ENCODE data around the gene YES1. TPM values are rescaled to one million over a fixed set of nuclear protein-coding genes. Genes with fewer than 3 reads are reported as not detected.
"Not testable (repeated sequence)": the region's sequence is repeated elsewhere in the genome, so short reads cannot be mapped to it uniquely, and the experiment has no call there.

YES1 gene
- total RNA-seq, 1 donor from 2014 or later = 31.3 TPM

GRCh38 chr18:755506-755905 is 56.5 kb downstream of the YES1 start:
- intact Hi-C loops (cut with DNase I) = no loop called here
- DNase-seq (ENCODE audit: low spot score) (no peak), ATAC-seq (no peak)

DNA sequence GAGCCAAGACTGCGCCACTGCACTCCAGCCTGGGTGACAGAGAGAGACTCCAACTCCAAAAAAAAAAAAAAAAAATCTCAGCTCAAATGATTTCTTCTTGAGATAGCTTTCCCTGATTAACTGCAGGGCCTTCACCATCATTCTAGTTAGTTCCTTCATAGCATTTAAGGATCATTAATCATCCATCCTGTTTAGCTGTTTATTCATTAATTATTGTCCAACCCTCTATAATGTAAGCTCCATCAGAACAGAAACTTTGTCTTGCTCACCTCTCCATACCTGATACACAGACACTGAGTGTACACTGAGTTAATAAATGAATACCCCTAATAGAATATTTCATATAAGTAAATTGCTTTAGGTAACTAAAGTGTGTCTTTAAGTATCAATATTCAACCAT is 57.4 kb downstream of the YES1 start:
- no peak for DNase-seq (ENCODE audit: low spot score)
- intact Hi-C loops (cut with DNase I) = no loop called here
- no peak for ATAC-seq

- intact Hi-C loops (cut with DNase I) = no loop called here
- ATAC-seq (no peak), DNase-seq (ENCODE audit: low spot score) (no peak)
These were observed 61.6 kb downstream of the YES1 start for GRCh38 chr18:750456-750855.

DNA sequence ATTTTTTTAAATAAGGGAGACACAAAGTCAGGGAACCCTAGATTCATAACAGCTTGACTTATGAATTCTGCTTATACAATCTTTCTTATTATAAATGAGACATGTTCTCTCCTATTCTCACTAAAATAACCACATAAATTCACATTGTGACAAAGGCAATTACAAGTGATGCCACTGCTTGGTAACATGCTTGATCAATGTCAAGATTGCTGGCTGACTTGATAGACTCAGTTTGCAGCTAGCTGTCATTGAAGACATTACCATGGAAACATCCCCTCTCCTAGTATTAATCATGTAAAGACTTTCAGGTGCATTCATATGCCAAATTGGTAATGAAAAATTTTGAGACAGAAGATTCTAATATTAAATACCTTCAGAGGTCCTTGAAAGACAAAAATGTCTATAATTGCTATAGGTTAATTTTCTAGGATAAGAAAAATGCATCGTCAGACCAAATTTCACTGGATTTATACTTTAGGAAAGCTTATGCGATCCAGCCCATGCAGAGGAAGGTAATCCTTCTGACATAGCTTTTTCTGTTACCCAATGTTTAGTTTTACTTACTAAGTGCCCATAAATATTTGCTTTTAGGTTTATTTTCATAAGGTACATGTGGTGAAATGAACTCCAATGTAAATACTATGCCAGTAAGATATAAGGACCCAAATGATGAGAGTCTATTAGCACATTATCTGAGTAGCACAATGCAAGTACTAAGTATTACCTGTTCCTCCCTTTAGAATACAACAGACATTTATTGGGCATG is 67.0 kb downstream of the YES1 start:
- ATAC-seq (no peak), DNase-seq (ENCODE audit: low spot score) (no peak)
- intact Hi-C loops (cut with DNase I) = loop anchor here (10.0 kb wide), 1 partner anchor 90 kb away; no protein-coding TSS in a partner anchor

DNA sequence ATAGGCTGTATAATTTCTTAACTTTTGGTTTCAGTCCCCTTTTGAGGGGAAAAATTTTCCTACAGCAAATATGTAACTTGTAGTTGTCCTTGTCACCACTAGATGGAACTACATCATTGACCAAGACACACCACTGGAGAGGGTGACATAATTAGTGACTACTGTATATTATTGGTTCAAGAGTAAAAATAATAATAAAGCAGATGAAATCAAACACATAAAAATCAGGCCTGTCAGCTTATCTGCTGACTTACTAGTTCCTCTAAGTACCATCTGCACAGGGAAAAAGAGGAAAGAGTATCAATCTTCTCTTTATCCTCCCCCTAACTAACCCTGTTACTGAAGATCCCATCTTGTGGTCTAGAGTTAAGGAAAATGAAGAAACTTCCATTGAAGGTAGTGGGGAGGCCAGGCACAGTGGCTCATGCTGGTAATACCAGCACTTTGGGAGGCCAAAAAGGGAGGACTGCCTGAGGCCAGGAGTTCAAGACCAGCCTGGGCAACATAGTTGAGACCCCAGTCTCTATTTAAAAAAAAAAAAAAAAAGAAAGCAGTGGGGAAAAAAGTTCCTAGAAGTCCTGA is 70.0 kb downstream of the YES1 start:
- DNase-seq (ENCODE audit: low spot score) = no peak
- ATAC-seq = peak; percentile 74
- intact Hi-C loops (cut with DNase I) = loop anchor here (10.0 kb wide), 1 partner anchor 93 kb away; no protein-coding TSS in a partner anchor

- intact Hi-C loops (cut with DNase I) = no loop called here
- no peak for DNase-seq (ENCODE audit: low spot score)
- no peak for ATAC-seq
These were observed 79.7 kb downstream of the YES1 start for GRCh38 chr18:732371-732770.

GRCh38 chr18:731185-731584 is 80.9 kb downstream of the YES1 start:
- intact Hi-C loops (cut with DNase I) = no loop called here
- ATAC-seq = no peak
- no peak for DNase-seq (ENCODE audit: low spot score)

DNA sequence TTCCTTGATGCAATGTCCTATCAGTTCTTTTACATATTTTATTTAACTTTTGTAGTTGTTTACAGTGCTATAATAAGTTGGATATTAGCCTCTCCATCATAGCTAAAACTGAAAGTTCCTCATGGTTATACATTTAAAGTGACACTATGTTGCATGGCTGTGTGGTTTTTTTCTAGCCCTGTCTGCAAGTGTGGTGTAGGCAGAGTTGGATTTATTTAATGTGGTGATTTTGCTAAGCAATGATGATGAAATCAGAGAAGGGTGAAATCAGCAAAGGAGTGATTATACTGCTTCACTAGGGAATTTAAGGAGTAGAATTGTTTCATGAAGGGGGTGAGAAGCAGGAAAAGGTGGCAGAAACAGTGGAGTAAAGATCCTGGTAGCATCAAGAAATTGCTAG is 81.3 kb downstream of the YES1 start:
- intact Hi-C loops (cut with DNase I) = no loop called here
- ATAC-seq (no peak), DNase-seq (ENCODE audit: low spot score) (no peak)

DNA sequence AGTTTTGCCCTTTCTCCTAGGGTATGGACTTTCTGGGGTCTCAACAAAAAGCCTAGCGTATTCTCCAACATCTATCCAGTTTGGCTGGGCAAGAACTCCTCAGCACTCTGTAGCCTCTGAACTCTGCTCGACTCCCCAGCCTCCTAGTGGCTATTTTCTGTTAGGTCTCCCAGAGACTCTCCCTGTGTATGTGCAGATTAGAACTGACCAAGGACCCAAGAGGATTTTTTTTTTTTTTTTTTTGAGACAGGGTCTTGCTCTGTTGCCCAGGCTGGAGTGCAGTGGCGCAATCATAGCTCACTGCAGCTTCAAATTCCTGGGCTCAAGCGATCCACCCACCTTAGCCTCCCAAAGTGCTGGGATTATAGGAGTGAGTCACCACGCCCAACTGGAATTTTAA is 81.9 kb downstream of the YES1 start:
- DNase-seq (ENCODE audit: low spot score); ATAC-seq; intact Hi-C loops (cut with DNase I): not testable (repeated sequence)

GRCh38 chr18:725646-726045 is 86.4 kb downstream of the YES1 start:
- intact Hi-C loops (cut with DNase I) = no loop called here
- no peak for DNase-seq (ENCODE audit: low spot score)
- ATAC-seq = no peak

GRCh38 chr18:723541-724080 is 88.4 kb downstream of the YES1 start:
- ATAC-seq = no peak
- DNase-seq (ENCODE audit: low spot score) = no peak
- intact Hi-C loops (cut with DNase I) = no loop called here

DNA sequence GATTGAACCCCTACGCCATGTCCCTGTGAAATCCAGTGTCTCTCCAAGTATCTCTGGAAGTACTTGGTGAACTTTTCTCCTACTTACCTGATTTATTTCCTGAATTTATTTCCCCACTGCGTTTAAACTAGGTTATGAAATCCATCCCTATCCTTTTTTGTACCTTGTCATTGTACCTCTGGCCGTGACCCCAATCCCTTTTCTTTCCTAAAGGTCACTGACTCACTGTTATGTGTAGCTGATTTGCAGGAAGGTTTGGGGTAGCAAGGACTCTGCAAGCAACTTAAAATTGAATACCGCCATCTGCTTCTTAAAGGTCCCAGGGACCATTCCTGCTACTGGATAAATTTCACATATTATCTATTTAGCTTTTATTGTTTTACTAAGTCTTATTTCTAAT is 95.0 kb downstream of the YES1 start:
- DNase-seq (ENCODE audit: low spot score) (no peak), ATAC-seq (no peak)
- intact Hi-C loops (cut with DNase I) = no loop called here

- ATAC-seq (no peak), DNase-seq (ENCODE audit: low spot score) (no peak)
- intact Hi-C loops (cut with DNase I) = no loop called here
These were observed 96.4 kb downstream of the YES1 start for GRCh38 chr18:715626-716025.

DNA sequence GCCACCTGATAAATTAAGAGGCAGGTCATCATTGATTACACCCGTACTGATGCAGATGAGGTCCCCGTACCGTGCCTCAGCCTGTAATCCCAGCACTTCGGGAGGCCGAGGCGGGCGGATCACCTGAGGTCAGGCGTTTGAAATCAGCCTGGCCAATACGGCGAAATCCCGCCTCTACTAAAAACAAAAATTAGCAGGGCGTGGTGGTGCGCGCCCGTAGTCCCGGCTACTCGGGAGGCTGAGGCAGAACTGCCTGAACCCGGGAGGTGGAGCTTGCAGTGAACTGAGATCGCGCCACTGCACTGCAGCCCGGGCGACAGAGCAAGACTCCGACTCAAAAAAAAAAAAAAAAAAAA is 98.9 kb downstream of the YES1 start:
- no peak for DNase-seq (ENCODE audit: low spot score)
- intact Hi-C loops (cut with DNase I) = no loop called here
- no peak for ATAC-seq

DNA sequence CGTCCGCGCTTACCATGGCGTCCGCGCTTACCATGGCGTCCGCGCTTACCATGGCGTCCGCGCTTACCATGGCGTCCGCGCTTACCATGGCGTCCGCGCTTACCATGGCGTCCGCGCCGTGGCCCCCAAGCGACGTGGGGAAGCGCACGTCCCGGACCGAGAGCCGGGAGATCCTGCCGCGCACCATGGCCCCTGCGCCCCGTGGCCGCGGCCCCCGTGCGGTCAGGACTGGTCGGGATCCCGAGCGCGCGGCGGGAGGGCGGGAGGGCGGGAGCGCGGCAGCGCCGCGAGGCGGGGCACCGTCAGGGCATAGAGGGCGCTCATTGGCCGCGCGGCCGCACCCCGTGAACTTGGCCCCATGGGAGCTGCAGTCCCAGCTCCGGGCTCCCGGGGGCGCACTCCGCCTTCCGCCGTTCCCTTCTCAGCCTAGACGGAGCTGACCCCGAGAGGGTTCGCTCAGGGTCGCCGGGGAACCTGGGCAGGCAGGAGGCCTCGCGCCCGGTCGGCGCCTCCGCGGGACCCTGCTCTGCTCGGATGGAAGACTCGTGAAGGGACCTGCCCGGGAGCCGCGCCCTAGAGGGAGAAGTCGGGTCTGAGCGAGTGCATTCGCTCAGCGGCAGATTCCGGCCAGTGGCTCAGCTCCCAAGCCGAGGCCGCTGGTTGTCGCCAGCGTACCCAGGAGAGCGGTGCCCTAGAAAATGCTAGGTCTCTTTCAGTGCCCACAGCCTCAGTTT is 99.5 kb downstream of the YES1 start, which contains the start of gene ENOSF1:
ENOSF1 (minus strand) TSS at position 230 of the 734 bp plus-strand sequence; CDS start at position 187, 43 bp downstream.
- peak; percentile 91 for ATAC-seq
- intact Hi-C loops (cut with DNase I) = no loop called here
- DNase-seq (ENCODE audit: low spot score) = peak; percentile 90

DNA sequence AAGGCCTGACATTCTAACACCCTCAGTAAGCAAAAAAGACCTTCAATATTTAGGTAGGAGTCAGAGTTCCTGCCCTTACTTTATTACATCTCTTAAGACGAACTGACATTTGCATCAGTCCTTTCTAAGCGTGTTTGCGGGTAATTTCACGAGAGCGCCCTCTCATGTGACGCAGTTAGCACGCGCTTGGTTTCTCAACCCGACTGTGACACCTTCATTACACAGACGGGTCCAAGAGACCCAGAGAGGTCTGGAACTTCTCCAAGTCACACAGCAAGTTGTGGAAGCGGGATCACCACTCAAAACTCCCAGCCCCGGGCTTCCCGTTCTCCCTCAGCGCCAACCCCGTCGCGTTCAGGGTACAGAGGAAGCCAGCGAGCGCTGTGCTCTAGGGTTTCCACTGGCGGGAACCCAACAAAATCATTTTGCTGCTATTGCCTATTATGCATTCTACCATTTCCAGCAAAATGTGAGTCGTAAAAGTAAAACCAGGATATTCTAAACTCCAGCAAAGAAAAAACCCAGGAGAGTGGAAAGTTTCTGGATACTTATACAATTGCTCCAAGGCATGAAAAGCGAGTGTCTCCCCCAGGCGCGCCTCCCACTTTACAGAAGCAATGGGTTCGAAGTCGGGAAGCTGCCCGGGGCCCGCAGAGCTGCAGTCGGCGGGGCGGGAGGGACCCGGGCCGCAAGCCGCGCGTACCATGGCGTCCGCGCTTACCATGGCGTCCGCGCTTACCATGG is 100.2 kb downstream of the YES1 start:
- intact Hi-C loops (cut with DNase I) = no loop called here
- ATAC-seq (peak; percentile 87), DNase-seq (ENCODE audit: low spot score) (peak; percentile 88)

GRCh38 chr18:711310-711656 is 100.8 kb downstream of the YES1 start:
- intact Hi-C loops (cut with DNase I) = no loop called here
- ATAC-seq (peak; percentile 47), DNase-seq (ENCODE audit: low spot score) (no peak)

DNA sequence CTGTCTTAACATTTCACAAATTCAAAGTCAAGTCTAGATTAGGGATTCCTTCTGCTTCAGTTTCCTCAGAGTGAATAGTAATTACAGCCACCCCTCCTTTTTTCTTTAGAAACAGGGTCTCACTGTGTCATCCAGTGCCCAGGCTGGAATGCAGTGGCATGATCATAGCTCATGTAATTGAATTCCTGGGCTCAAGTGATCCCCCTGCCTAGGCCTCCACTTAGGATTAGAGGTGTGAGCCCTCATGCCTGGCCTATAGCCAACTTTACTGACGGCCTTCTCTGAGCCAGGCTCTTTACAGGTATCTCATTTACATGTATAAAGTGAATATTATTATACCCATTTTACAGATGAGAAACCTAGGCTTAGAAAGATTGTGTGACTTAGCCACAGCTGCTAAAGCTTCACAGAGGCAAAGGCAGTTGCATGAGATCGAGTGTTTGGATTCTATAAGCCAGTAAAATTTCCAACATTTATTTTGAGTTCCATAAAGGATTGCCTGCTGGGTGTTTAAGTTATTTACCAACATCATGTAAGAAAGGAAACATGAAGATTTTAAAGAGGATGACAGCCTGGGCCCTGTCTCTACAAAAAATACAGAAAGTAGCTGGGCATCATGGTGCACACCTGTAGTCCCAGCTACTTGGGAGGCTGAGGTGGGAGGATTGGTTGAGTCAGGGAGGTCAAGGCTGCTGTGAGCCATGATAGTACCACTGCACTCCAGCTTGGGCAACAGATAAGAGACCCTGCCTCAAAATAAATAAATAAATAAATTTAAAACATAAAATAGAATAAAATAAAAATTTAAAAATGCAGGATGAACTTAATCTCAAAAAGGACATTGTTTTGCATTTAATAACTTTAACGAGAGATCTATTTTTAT is 101.4 kb downstream of the YES1 start:
- intact Hi-C loops (cut with DNase I) = no loop called here
- DNase-seq (ENCODE audit: low spot score) (no peak), ATAC-seq (no peak)
